Subcutaneous abdominal adipose tissue (tissue), 5 donors: ENCODE data around the gene SHISAL2A.
A peak's percentile ranks its signal among the peaks of the same experiment; 100 is the strongest.

Experiments
- H3K27ac ChIP-seq: one replicate; pipeline ENCODE4 v1.7.0; 2013; ENCODE audit warnings: low read depth, mild to moderate bottlenecking, inconsistent platforms, low read length, moderate library complexity
- H3K27me3 ChIP-seq, 5 donors: one replicate each; pipeline ENCODE4 v1.7.0; 2013; ENCODE audit warnings: low read length in 5 of 5, inconsistent platforms in 1 of 5; ENCODE audit not compliant: control insufficient read depth in 5 of 5, insufficient read depth in 4 of 5
- H3K36me3 ChIP-seq, 5 donors: one replicate each; pipeline ENCODE4 v1.7.0; 2013; ENCODE audit warnings: low read length in 5 of 5; ENCODE audit not compliant: control insufficient read depth in 5 of 5, insufficient read depth in 5 of 5
- H3K4me1 ChIP-seq, 5 donors: one replicate each; pipeline ENCODE4 v1.7.0; 2013; ENCODE audit warnings: low read length in 5 of 5, mild to moderate bottlenecking in 3 of 5, moderate library complexity in 1 of 5; ENCODE audit not compliant: control insufficient read depth in 5 of 5, insufficient read depth in 5 of 5
- H3K4me3 ChIP-seq, 5 donors: one replicate each; pipeline ENCODE4 v1.7.0; 2013; ENCODE audit warnings: low read length in 5 of 5, low read depth in 1 of 5
- H3K9ac ChIP-seq, 5 donors: one replicate each; pipeline ENCODE4 v1.7.0; 2013; ENCODE audit warnings: low read length in 5 of 5, mild to moderate bottlenecking in 4 of 5, moderate library complexity in 3 of 5
- H3K9me3 ChIP-seq, 5 donors: one replicate each; pipeline ENCODE4 v1.7.0; 2013; ENCODE audit warnings: low read length in 5 of 5; ENCODE audit not compliant: control insufficient read depth in 5 of 5
- donor health status: healthy.
- donor health status: healthy.
- donor health status: healthy.
- donor health status: healthy.
- donor health status: healthy.

The SHISAL2A gene

GRCh38 chr1:52667984-52668383, 35.0 kb downstream of the SHISAL2A start:
- Histone ChIP-seq H3K9ac (no peak overlapping the region), H3K27ac (no peak overlapping the region), H3K9me3 (no peaks in the 10 kb centered on the region), H3K4me3 (no peak overlapping the region), H3K4me1 (peaks cover 0 to under 1% (median 0%) of the 10 kb centered on the region in 5 donors), H3K27me3 (no peaks in the 10 kb centered on the region), H3K36me3 (no peaks in the 10 kb centered on the region)

GRCh38 chr1:52668711-52669110, 35.7 kb downstream of the SHISAL2A start:
- no peaks in the 10 kb centered on the region for H3K9me3 ChIP-seq
- H3K27me3 ChIP-seq = no peaks in the 10 kb centered on the region
- H3K9ac ChIP-seq = no peak overlapping the region
- no peaks in the 10 kb centered on the region for H3K36me3 ChIP-seq
- no peaks in the 10 kb centered on the region for H3K4me1 ChIP-seq
- no peak overlapping the region for H3K4me3 ChIP-seq
- no peak overlapping the region for H3K27ac ChIP-seq

- Histone ChIP-seq H3K27ac (no peak overlapping the region), H3K9ac (no peak overlapping the region), H3K36me3 (no peaks in the 10 kb centered on the region), H3K9me3 (no peaks in the 10 kb centered on the region), H3K27me3 (no peaks in the 10 kb centered on the region), H3K4me3 (no peak overlapping the region), H3K4me1 (no peaks in the 10 kb centered on the region)
These were observed 36.7 kb downstream of the SHISAL2A start for GRCh38 chr1:52669696-52670095.

DNA sequence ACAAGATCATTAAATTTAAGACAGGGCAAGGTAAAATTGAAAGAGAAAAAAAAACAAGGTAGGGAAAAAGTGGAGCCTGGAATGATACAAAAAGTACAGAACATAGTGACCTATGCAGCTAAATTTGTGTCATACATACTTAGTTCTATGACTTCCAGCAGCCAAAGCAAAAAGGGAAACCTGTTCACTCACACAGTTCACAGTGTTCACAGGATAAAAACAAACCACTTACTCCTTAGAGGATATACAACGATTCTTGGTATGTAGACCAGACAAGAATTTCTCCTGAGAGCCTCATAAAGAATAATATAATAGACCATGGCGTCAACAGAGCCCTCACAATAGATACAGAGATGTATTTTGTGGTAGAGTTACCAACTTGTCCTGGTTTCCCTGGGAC, 37.6 kb downstream of the SHISAL2A start:
- no peak overlapping the region for H3K27ac ChIP-seq
- no peaks in the 10 kb centered on the region for H3K9me3 ChIP-seq
- H3K27me3 ChIP-seq = no peaks in the 10 kb centered on the region
- H3K36me3 ChIP-seq = no peaks in the 10 kb centered on the region
- H3K4me1 ChIP-seq = no peaks in the 10 kb centered on the region
- no peak overlapping the region for H3K9ac ChIP-seq
- no peak overlapping the region for H3K4me3 ChIP-seq

GRCh38 chr1:52672946-52673345, 40.0 kb downstream of the SHISAL2A start:
- H3K4me1 ChIP-seq = peaks cover 0 to 16% (median 13%) of the 10 kb centered on the region in 5 donors
- H3K4me3 ChIP-seq = no peak overlapping the region
- H3K27me3 ChIP-seq = no peaks in the 10 kb centered on the region
- no peak overlapping the region for H3K9ac ChIP-seq
- no peaks in the 10 kb centered on the region for H3K36me3 ChIP-seq
- H3K9me3 ChIP-seq = no peaks in the 10 kb centered on the region
- H3K27ac ChIP-seq = no peak overlapping the region

GRCh38 chr1:52673513-52673912, 40.5 kb downstream of the SHISAL2A start:
- H3K27me3 ChIP-seq = no peaks in the 10 kb centered on the region
- peaks cover 0 to 16% (median 13%) of the 10 kb centered on the region in 5 donors for H3K4me1 ChIP-seq
- H3K36me3 ChIP-seq = no peaks in the 10 kb centered on the region
- no peak overlapping the region for H3K9ac ChIP-seq
- no peak overlapping the region for H3K27ac ChIP-seq
- H3K4me3 ChIP-seq = no peak overlapping the region
- H3K9me3 ChIP-seq = no peaks in the 10 kb centered on the region

DNA sequence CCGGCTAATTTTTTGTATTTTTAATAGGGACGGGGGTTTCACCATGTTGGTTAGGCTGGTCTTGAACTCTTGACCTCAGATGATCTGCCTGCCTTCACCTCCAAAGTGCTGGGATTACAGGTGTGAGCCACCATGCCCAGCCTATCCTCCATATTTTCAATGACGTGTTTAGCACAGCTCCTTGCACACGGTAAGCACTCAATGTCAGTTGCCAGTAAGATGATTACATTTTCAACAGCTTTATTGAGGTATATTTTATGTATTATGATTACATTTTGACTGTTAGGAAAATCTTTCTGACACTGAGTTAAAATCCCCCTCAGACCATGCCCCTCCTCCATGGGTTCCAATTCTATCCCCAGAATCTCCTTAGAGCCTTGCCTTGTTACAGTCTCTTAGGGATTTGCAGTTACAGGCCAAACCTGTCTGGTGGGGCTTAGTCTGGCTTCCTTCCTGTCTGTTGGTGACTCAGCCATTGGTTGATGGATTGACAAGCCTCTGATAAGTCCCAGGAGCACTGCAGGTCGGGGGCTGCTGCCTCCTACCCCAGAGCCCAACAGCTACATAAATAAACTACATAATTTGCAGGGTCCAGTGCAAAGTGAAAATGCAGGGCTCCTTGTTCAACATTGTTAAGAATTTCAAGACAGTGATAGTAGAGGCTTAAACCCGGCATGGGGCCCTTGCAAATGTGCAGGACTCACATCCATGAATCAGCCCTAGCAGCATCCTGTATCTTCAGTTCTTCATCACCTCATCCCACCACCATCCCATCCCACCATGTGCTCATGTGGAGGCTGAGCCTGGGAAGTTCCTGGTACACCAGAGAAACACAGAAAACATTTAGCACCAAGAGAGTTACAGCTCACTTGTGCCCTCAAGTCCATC, 41.8 kb downstream of the SHISAL2A start:
- no peaks in the 10 kb centered on the region for H3K36me3 ChIP-seq
- no peak overlapping the region for H3K4me3 ChIP-seq
- peaks cover 0 to 16% (median 13%) of the 10 kb centered on the region in 5 donors for H3K4me1 ChIP-seq
- H3K27ac ChIP-seq = no peak overlapping the region
- no peak overlapping the region for H3K9ac ChIP-seq
- no peaks in the 10 kb centered on the region for H3K27me3 ChIP-seq
- H3K9me3 ChIP-seq = no peaks in the 10 kb centered on the region

- H3K36me3 ChIP-seq = no peaks in the 10 kb centered on the region
- H3K4me1 ChIP-seq = peaks cover 0 to 16% (median 13%) of the 10 kb centered on the region in 5 donors
- H3K27ac ChIP-seq = no peak overlapping the region
- peak overlapping the region in 1 of 5 donors; percentile 25 for H3K4me3 ChIP-seq
- no peak overlapping the region for H3K9ac ChIP-seq
- no peaks in the 10 kb centered on the region for H3K27me3 ChIP-seq
- H3K9me3 ChIP-seq = no peaks in the 10 kb centered on the region
These were observed 43.4 kb downstream of the SHISAL2A start for GRCh38 chr1:52676249-52676903.

- Histone ChIP-seq H3K27ac (no peak overlapping the region), H3K27me3 (no peaks in the 10 kb centered on the region), H3K4me1 (peaks cover 0 to 16% (median 13%) of the 10 kb centered on the region in 5 donors), H3K9me3 (no peaks in the 10 kb centered on the region), H3K4me3 (no peak overlapping the region), H3K36me3 (no peaks in the 10 kb centered on the region), H3K9ac (no peak overlapping the region)
These were observed 44.3 kb downstream of the SHISAL2A start for GRCh38 chr1:52677076-52677806.

GRCh38 chr1:52679048-52679447, 46.1 kb downstream of the SHISAL2A start:
- Histone ChIP-seq H3K4me3 (no peak overlapping the region), H3K9me3 (no peaks in the 10 kb centered on the region), H3K4me1 (peaks cover 0 to 16% (median 13%) of the 10 kb centered on the region in 5 donors), H3K27me3 (no peaks in the 10 kb centered on the region), H3K36me3 (no peaks in the 10 kb centered on the region), H3K9ac (no peak overlapping the region), H3K27ac (no peak overlapping the region)
